ENCODE measurements around the gene RIC1.
"Not testable (repeated sequence)": the region's sequence is repeated elsewhere in the genome, so short reads cannot be mapped to it uniquely, and the experiment has no call there.

RIC1 gene

DNA sequence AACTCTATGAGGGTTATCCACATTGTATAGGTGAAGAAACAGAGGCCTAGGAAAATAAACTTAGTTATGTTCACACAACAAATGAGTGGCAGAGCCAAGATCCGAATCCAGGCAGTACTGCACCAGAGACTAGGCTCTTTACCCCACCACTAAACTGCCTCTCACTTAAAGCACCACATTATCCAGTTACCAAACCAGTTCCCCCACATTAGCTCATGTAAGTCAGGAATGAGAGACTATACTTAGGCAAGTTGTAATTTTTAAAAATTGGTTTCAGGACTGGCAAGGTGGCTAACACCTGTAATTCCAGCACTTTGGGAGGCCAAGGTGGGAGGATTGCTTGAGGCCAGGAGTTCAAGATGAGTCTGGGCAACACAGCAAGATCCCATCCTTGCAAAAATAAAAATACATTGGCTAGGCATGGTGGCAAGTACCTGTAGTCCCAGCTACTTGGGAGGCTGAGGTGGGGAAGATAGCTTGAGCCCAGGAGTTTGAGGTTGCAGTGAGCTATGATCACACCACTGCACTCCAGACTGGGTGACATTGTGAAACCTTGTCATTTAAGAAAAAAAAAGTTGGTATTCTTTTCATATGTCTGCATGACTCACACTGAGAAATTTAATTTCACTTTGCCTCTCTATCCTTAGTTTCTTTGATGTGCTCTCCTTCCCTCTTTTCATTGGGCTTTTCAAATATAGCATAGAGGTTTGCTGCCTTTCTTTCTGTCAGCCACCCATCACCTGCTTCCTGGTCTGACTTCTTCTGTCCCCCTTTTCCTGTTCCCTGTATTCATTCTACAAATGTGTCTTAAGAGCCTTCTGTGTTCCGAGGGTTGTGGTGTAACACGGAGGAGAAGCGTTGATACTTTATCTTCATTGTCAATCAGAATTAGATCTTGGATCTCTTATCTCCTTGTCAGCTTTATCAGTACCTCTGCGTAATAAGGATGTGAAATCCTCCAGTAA, 139.3 kb downstream of the RIC1 start:
- no peak for DNase-seq (ENCODE audit: low read depth)
- no peak overlapping the region for H3K4me3 ChIP-seq (ENCODE audit: low read depth, low read length)
- TF ChIP-seq, protein P1, sequence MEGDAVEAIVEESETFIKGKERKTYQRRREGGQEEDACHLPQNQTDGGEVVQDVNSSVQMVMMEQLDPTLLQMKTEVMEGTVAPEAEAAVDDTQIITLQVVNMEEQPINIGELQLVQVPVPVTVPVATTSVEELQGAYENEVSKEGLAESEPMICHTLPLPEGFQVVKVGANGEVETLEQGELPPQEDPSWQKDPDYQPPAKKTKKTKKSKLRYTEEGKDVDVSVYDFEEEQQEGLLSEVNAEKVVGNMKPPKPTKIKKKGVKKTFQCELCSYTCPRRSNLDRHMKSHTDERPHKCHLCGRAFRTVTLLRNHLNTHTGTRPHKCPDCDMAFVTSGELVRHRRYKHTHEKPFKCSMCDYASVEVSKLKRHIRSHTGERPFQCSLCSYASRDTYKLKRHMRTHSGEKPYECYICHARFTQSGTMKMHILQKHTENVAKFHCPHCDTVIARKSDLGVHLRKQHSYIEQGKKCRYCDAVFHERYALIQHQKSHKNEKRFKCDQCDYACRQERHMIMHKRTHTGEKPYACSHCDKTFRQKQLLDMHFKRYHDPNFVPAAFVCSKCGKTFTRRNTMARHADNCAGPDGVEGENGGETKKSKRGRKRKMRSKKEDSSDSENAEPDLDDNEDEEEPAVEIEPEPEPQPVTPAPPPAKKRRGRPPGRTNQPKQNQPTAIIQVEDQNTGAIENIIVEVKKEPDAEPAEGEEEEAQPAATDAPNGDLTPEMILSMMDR (IDR thresholded peaks at IDR 0.05; ENCODE audit: control insufficient read depth, extremely low read depth, insufficient read depth): no peak

DNA sequence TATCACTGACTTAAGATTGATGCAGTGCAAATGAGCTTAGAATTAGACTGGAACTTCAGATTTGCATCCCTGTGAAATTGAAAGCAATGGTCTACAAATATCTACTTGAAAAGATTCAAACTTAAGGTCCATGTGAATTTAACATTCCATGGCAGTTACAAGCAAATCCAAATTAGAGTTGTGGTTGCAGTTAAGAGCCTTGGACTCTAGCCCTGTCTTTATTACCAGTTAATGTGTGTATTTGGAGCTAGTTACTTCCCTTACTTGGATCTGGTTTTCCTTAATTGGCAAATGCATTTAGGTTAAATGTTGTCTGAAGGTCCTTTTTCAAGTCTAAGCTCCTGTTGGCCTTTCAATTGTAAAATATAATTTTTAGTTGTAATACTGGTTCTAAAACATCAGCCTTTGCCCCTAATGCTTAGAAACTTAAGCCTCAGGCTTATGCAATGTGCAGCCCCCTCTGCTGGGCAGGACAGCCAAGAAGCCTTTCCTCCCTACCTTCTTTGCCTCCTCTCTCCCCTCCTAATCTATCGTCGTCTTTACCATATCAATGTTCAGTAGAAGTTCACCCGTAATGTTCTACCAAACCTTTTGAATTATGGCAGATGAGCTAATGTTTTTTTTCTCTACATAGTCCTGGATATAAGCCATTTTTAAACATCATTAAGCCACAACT, 144.6 kb downstream of the RIC1 start:
- no peak for DNase-seq (ENCODE audit: low read depth)
- TF ChIP-seq, protein P1 (IDR thresholded peaks at IDR 0.05; ENCODE audit: control insufficient read depth, extremely low read depth, insufficient read depth): no peak; the same call in 1 of the 2 replicates
- H3K4me3 ChIP-seq (ENCODE audit: low read depth, low read length): no peak overlapping the region

- DNase-seq (ENCODE audit: low read depth): no peak
- TF ChIP-seq, protein P1 (IDR thresholded peaks at IDR 0.05; ENCODE audit: control insufficient read depth, extremely low read depth, insufficient read depth): no peak
- no peak overlapping the region for H3K4me3 ChIP-seq (ENCODE audit: low read depth, low read length)
These were observed 149.9 kb downstream of the RIC1 start for GRCh38 chr9:5778805-5779204.

DNA sequence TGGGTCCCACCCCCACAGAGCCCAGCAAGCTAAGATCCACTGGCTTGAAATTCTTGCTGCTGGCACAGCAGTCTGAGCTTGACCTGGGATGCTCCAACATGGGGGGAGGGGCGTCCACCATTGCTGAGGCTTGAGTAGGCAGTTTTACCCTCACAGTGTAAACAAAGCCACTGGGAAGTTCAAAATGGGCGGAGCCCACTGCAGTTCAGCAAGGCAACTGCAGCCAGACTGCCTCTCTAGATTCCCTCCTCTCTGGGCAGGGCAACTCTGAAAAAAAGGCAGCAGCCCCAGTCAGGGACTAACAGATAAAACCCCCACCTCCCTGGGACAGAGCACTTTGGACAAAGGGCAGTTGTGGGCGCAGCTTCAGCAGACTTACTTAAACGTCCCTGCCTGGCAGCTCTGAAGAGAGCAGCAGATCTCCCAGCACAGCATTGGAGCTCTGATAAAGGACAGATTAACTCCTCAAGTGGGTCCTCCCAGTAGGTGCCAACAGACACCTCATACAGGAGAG, 150.9 kb downstream of the RIC1 start:
- peak; percentile 17 for DNase-seq (ENCODE audit: low read depth)
- H3K4me3 ChIP-seq (ENCODE audit: low read depth, low read length): not testable (repeated sequence)

- H3K4me3 ChIP-seq (ENCODE audit: low read depth, low read length); DNase-seq (ENCODE audit: low read depth): not testable (repeated sequence)
These were observed 154.5 kb downstream of the RIC1 start for GRCh38 chr9:5783420-5783819.

DNA sequence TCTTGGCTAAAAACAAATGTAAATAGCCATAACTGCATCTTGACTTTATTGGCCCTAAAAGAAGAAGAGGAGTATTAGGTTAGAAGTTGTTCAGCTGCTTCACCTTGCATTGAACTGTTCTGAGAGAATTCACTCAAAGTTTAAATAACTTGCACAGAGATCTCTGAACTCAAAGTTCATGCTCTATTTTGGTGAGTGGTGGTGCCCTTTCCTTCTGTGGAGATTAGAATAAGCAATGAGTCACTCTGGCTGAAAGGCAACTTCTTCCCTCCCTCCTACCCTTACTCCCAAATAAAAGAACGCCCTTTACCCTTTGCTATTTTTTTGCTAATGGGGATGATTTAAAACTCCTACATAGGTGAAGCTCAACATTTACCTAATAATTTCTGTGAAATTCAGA, 155.1 kb downstream of the RIC1 start:
- no peak overlapping the region for H3K4me3 ChIP-seq (ENCODE audit: low read depth, low read length)
- no peak for DNase-seq (ENCODE audit: low read depth)
- TF ChIP-seq, protein P1 (IDR thresholded peaks at IDR 0.05; ENCODE audit: control insufficient read depth, extremely low read depth, insufficient read depth): no peak

- H3K4me3 ChIP-seq (ENCODE audit: low read depth, low read length): no peak overlapping the region
- DNase-seq (ENCODE audit: low read depth): no peak
- TF ChIP-seq, protein P1 (IDR thresholded peaks at IDR 0.05; ENCODE audit: control insufficient read depth, extremely low read depth, insufficient read depth): no peak
These were observed 155.8 kb downstream of the RIC1 start for GRCh38 chr9:5784526-5785315.
